Left lung (tissue), 10 donors: ENCODE results near the gene TRPM8. TPM values are rescaled to one million over a fixed set of nuclear protein-coding genes. Genes with fewer than 3 reads are reported as not detected.

Experiments
- ATAC-seq: fragments of 200-7000 bp; cut with Tn5 transposase; one replicate; pipeline ENCODE4 v1.9.1; 2020; ENCODE audit warnings: moderate library complexity
- DNase-seq, 4 donors: peaks; one replicate each; pipeline ENCODE4 v3.0.0-alpha.2; 2013 to 2020
- H3K27ac ChIP-seq, 2 donors: fragments of 200-600 bp; sonication (generic) in 1 of 2; one replicate each; pipeline versions ENCODE4 v1.5.0 to v1.8.0; 2020 to 2021
- H3K27me3 ChIP-seq, 2 donors: fragments of 200-600 bp; sonication (generic) in 1 of 2; one replicate each; pipeline versions ENCODE4 v1.5.0 to v1.8.0; 2020 to 2021
- H3K36me3 ChIP-seq, 2 donors: fragments of 200-600 bp; sonication (generic) in 1 of 2; one replicate each; pipeline versions ENCODE4 v1.5.0 to v1.8.0; 2020 to 2021
- H3K4me1 ChIP-seq, 2 donors: fragments of 200-600 bp; one replicate each; pipeline ENCODE4 v1.8.0; 2021
- H3K4me3 ChIP-seq, 2 donors: fragments of 200-600 bp; sonication (generic) in 1 of 2; one replicate each; pipeline versions ENCODE4 v1.5.0 to v1.8.0; 2020 to 2021; ENCODE audit warnings: mild to moderate bottlenecking in 1 of 2
- H3K9me3 ChIP-seq, 2 donors: fragments of 200-600 bp; sonication (generic) in 1 of 2; one replicate each; pipeline versions ENCODE4 v1.5.0 to v1.8.0; 2020 to 2021
- intact Hi-C, 2 donors: fragments of 100-400 bp; cut with DNase I; formaldehyde crosslinking; loops; one replicate each; pipeline versions ENCODE4 v1.11.2 to v1.14.2; 2022
- polyA plus RNA-seq, 6 donors: library from polyadenylated mRNA; unstranded; fragments of 120-200 nt; gene quantifications; one replicate each; pipeline ENCODE4 v1.2.1, GENCODE V29; 2013; ENCODE audit not compliant: insufficient read length in 6 of 6
- total RNA-seq, 2 donors: library from RNA; stranded (reverse); fragmentation: NEBNext Ultra II Directional; extraction: Animal tissue kit (Norgen Biotek cat#: 25700); gene quantifications; one replicate each; pipeline ENCODE4 v1.2.1, GENCODE V29; 2021
- TF ChIP-seq, protein P1 (sequence below), 2 donors: fragments of 200-600 bp; sonication (generic) in 1 of 2; IDR thresholded peaks; one replicate each; pipeline versions ENCODE4 v1.5.0 to v1.8.0; 2021; ENCODE audit warnings: antibody characterized with exemption in 2 of 2
- donor health status: DM: no; HTN: yes; CAD: no.
- donor health status: DM: no; HTN: no; CAD: no.

TRPM8 gene
- total and polyA plus RNA-seq, 8 donors, result 0.14 to 0.40 (median 0.16) TPM; not detected in 3

DNA sequence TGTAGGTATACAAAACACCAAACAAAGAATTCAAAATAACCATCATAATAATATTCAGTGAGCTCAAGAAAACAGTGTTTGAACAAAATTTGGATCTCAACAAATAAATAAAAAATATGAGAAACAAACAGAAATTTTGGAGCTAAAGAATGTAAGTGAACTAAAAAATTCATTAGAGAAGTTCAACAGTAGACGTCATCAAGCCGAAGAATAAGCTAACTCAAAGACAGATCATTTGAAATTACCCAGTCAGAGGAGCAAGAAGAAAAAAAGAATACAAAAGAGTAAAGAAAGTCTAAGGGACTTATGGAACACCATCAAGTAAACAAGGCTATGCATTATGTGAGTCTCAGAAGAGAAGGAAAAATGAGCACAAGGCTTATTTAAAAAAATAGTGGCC is 116.7 kb downstream of the TRPM8 start:
- intact Hi-C loops, result no loop called here
- Histone ChIP-seq H3K9me3 (peaks cover 0 to 13% of the 10 kb centered on the region in 2 donors), H3K4me1 (no peaks in the 10 kb centered on the region), H3K4me3 (no peak overlapping the region), H3K27me3 (peaks cover 0 to 8% of the 10 kb centered on the region in 2 donors), H3K27ac (no peak overlapping the region), H3K36me3 (no peaks in the 10 kb centered on the region)
- ATAC-seq, result no peak
- TF ChIP-seq, protein P1, sequence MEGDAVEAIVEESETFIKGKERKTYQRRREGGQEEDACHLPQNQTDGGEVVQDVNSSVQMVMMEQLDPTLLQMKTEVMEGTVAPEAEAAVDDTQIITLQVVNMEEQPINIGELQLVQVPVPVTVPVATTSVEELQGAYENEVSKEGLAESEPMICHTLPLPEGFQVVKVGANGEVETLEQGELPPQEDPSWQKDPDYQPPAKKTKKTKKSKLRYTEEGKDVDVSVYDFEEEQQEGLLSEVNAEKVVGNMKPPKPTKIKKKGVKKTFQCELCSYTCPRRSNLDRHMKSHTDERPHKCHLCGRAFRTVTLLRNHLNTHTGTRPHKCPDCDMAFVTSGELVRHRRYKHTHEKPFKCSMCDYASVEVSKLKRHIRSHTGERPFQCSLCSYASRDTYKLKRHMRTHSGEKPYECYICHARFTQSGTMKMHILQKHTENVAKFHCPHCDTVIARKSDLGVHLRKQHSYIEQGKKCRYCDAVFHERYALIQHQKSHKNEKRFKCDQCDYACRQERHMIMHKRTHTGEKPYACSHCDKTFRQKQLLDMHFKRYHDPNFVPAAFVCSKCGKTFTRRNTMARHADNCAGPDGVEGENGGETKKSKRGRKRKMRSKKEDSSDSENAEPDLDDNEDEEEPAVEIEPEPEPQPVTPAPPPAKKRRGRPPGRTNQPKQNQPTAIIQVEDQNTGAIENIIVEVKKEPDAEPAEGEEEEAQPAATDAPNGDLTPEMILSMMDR (IDR thresholded peaks at IDR 0.05), result no peak
- DNase-seq, result no peak

DNA sequence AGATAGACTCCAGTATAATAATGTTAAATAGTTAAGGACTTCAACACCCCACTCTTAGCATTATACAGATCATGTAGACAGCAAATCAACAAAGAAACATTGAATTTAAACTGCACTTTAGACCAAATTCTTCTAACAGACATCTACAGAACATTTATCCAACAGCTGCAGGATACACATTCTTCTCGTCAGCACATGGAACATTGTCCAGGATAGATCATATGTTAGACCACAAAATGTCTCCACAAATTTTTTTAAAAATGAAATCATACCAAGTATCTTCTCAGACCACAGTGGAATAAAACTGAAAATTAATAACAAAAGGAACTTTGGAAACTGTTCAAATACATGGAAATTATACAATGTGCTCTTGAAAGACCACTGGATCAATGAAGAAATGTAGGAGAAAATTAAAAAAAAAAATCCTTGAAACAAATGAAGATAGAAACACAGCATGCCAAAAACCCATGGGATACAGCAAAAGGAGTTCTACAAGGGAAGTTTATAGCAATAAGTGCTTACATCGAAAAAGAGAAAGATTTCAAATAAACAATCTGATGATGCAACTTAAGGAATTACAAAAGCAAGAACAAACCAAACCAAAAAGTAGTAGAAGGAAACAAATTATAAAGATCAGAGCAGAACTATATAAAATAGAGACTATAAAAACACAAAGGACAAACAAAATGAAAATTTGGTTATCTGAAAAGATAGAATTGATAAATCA is 121.1 kb downstream of the TRPM8 start:
- TF ChIP-seq, protein P1 (IDR thresholded peaks at IDR 0.05), result no peak
- Histone ChIP-seq H3K4me1 (no peaks in the 10 kb centered on the region), H3K36me3 (no peaks in the 10 kb centered on the region), H3K9me3 (peaks cover 0 to 10% of the 10 kb centered on the region in 2 donors), H3K4me3 (no peak overlapping the region), H3K27me3 (no peaks in the 10 kb centered on the region), H3K27ac (peak overlapping the region in 1 of 2 donors; percentile 1)
- intact Hi-C loops, result no loop called here
- DNase-seq, result no peak
- no peak for ATAC-seq

DNA sequence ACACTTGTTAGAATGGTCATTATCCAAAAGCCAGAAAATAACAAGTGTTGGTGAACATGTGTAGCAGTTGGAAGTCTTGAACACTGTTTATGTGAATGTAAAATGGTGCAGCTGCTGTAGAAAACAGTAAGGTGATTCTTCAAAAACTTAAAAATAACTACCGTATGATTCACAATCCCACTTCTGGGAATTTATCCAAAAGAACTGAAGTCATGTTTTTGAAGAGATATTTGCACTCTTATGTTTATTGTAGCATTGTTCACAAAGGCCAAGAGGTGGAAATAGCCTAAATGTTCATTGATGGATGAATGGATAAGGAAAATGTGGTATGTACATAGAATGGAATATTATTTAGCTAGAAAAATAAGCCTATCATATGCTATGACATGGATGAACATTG is 127.0 kb downstream of the TRPM8 start:
- Histone ChIP-seq H3K4me1 (no peaks in the 10 kb centered on the region), H3K9me3 (no peaks in the 10 kb centered on the region), H3K27me3 (no peaks in the 10 kb centered on the region), H3K36me3 (no peaks in the 10 kb centered on the region), H3K27ac (no peak overlapping the region), H3K4me3 (no peak overlapping the region)
- TF ChIP-seq, protein P1 (IDR thresholded peaks at IDR 0.05), result no peak
- ATAC-seq (peak; percentile 45), DNase-seq (no peak)
- intact Hi-C loops, result no loop called here

DNA sequence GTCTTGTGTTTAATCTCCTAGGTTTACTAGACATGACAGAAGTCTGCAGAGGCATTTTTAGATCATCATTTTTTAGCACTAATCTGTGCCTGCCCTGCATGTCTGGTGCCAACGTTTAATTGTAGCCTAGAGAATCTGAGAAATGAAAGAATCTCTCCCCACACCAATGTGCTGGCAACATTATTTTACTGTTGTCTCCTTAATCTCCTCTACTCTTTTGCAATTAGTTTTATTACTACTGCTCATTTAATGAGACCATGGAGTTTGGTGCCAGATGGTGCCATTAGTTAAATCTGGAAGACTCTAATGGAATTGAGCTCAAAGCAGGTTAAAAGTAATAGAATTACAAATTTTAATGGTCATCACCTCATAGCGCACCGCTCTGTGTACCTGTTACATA is 129.3 kb downstream of the TRPM8 start:
- Histone ChIP-seq H3K4me1 (no peaks in the 10 kb centered on the region), H3K27ac (no peak overlapping the region), H3K4me3 (no peak overlapping the region), H3K36me3 (no peaks in the 10 kb centered on the region), H3K27me3 (no peaks in the 10 kb centered on the region), H3K9me3 (no peaks in the 10 kb centered on the region)
- intact Hi-C loops, result no loop called here
- no peak for ATAC-seq
- DNase-seq, result no peak
- TF ChIP-seq, protein P1 (IDR thresholded peaks at IDR 0.05), result no peak

DNA sequence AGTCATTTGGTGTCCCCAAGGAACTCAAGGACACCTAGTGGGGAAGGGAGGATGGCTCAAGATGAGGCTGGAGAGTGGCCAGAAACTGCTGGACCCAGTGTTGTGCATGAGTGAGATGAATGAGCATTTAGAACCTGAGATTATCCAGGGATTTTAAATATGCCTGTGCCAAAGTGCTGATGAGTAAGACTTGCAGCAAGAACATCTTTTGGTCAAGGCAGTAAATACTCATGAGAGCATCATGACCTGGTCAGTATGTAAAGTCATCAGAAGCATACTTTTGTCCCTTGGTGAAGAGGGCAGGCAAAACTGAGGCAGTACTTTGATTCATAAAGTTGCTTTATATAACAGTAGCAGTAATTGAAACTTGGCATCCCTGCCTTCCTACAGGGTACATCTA is 130.2 kb downstream of the TRPM8 start:
- no peak for ATAC-seq
- intact Hi-C loops, result no loop called here
- H3K36me3 ChIP-seq, result no peaks in the 10 kb centered on the region

More for the DNA sequence above, 130.2 kb downstream of the TRPM8 start:
- H3K4me1 ChIP-seq, result no peaks in the 10 kb centered on the region
- no peak overlapping the region for H3K4me3 ChIP-seq
- no peak for DNase-seq
- peaks cover 0 to 8% of the 10 kb centered on the region in 2 donors for H3K27me3 ChIP-seq
- no peak overlapping the region for H3K27ac ChIP-seq
- no peaks in the 10 kb centered on the region for H3K9me3 ChIP-seq
- TF ChIP-seq, protein P1 (IDR thresholded peaks at IDR 0.05), result no peak
